Measurements from ENCODE around the gene DNAAF2.

GRCh38 chr14:49634547-49635334 lies at the start of gene DNAAF2:
- no peak for TF ChIP-seq POLR2AphosphoS5 (IDR thresholded peaks at IDR 0.05; ENCODE audit: low read depth, low read length)
- TF ChIP-seq SIN3A (IDR thresholded peaks at IDR 0.05; ENCODE audit: borderline replicate concordance, insufficient read depth, low read length), result no peak
- TF ChIP-seq TAF1 (IDR thresholded peaks at IDR 0.05; ENCODE audit: borderline replicate concordance, insufficient read depth, low read length), result 0 out of 2 replicates have a peak, but pooled peaks have one; percentile 5

All from PFSK-1 (cell line).